GM12878 (cell line): ENCODE results near the gene ARF3. TPM values are rescaled to one million over a fixed set of nuclear protein-coding genes. Genes with fewer than 3 reads are reported as not detected.

Source experiments
- ATAC-seq: fragments of 200-7000 bp; cut with Tn5 transposase; 3 replicates; pipeline ENCODE4 v1.9.1; 2020; ENCODE audit warnings: mild to moderate bottlenecking, moderate library complexity
- BruUV-seq: library from RNA; stranded (reverse); fragments of 400-500 nt; replicated peaks from 2 replicates; lab custom pipeline; 2021; lab: Mats Ljungman, UMichigan
- CTCF ChIA-PET: fragments of 300-600 bp; sonication (Branson Sonifier 250); formaldehyde crosslinking; extraction: SDS; loops from one replicate; lab custom pipeline; 2021; ENCODE audit warnings: inconsistent platforms; lab: Yijun Ruan, JAX
- POLR2A ChIA-PET: fragments of 350-600 bp; formaldehyde crosslinking; extraction: SDS; loops from one replicate; lab custom pipeline; 2021; ENCODE audit warnings: inconsistent platforms; lab: Charles Lee
- RAD21 ChIA-PET: fragments of 300-600 bp; sonication (Branson Sonifier 250); formaldehyde crosslinking; loops from one replicate; lab custom pipeline; 2023; ENCODE audit warnings: antibody characterized with exemption; ENCODE audit not compliant: unreplicated experiment; lab: Charles Lee
- SMC1A ChIA-PET: fragments of 300-600 bp; sonication (Branson Sonifier 250); formaldehyde crosslinking; loops from one replicate; lab custom pipeline; 2023; ENCODE audit not compliant: unreplicated experiment, uncharacterized antibody; lab: Charles Lee
- DNase-seq: peaks from one replicate; pipeline ENCODE4 v3.0.0-alpha.2; 2011; ENCODE audit warnings: low read depth, low spot score
- FAIRE-seq: peaks from 3 replicates; lab custom pipeline; 2011; peaks lifted over from hg19 to GRCh38; lab: Jason Lieb, UNC
- H2AFZ ChIP-seq: 2 replicates; pipeline ENCODE4 v1.6.0; 2011; ENCODE audit warnings: low read depth, low read length, control low read depth; ENCODE audit not compliant: control insufficient read depth
- H3K27ac ChIP-seq: 2 replicates; pipeline ENCODE4 v1.5.1; 2011; ENCODE audit warnings: control low read depth; ENCODE audit not compliant: control insufficient read depth, insufficient read depth
- H3K27me3 ChIP-seq, 2 experiments: replicated peaks in 1 of 2; 2 replicates each; pipeline versions ENCODE4 v1.6.0 to v1.6.1; 2011; ENCODE audit warnings: low read length in 1 of 2; ENCODE audit not compliant: control insufficient read depth in 2 of 2, insufficient read depth in 2 of 2
- H3K36me3 ChIP-seq, 2 experiments: 2 replicates each; pipeline ENCODE4 v1.5.1; 2011; ENCODE audit warnings: low read length in 1 of 2; ENCODE audit not compliant: control insufficient read depth in 2 of 2, insufficient read depth in 2 of 2
- H3K4me1 ChIP-seq: 2 replicates; pipeline ENCODE4 v1.6.1; 2011; ENCODE audit warnings: mild to moderate bottlenecking, low read length, moderate library complexity, mixed read lengths; ENCODE audit not compliant: control insufficient read depth, insufficient read depth
- H3K4me2 ChIP-seq: 2 replicates; pipeline ENCODE4 v1.6.0; 2011; ENCODE audit warnings: control low read depth; ENCODE audit not compliant: control insufficient read depth, insufficient read depth
- H3K4me3 ChIP-seq: fragments of 200-600 bp; sonication (generic); 2 replicates; pipeline ENCODE4 v1.5.1; 2016
- H3K79me2 ChIP-seq: 2 replicates; pipeline ENCODE4 v1.6.0; 2011; ENCODE audit warnings: low read length; ENCODE audit not compliant: control insufficient read depth, insufficient read depth
- H3K9ac ChIP-seq: 2 replicates; pipeline ENCODE4 v1.8.0; 2011; ENCODE audit warnings: low read length, control low read depth, mixed read lengths; ENCODE audit not compliant: control insufficient read depth, insufficient read depth
- H3K9me3 ChIP-seq: replicated peaks from 3 replicates; pipeline ENCODE4 v1.5.1; 2011; ENCODE audit warnings: mild to moderate bottlenecking, low read length; ENCODE audit not compliant: control insufficient read depth, insufficient read depth
- H4K20me1 ChIP-seq: 2 replicates; pipeline ENCODE4 v1.6.0; 2011; ENCODE audit not compliant: control insufficient read depth, insufficient read depth
- BCL11A ChIP-seq: IDR thresholded peaks from 2 replicates; pipeline ENCODE4 v1.6.1; 2011; ENCODE audit warnings: low read depth, low read length
- HCFC1 ChIP-seq: fragments of 150-350 bp; IDR thresholded peaks from 2 replicates; pipeline ENCODE4 v1.6.1; 2014; ENCODE audit warnings: low read length
- HDGF ChIP-seq: fragments of 450-650 bp; IDR thresholded peaks from 2 replicates; pipeline ENCODE4 v1.6.1; 2016; ENCODE audit warnings: antibody characterized with exemption
- IRF5 ChIP-seq: fragments of 450-650 bp; IDR thresholded peaks from 2 replicates; pipeline ENCODE4 v1.6.1; 2017; ENCODE audit warnings: borderline replicate concordance
- NFIC ChIP-seq: IDR thresholded peaks from 2 replicates; pipeline ENCODE4 v1.6.1; 2012; ENCODE audit warnings: low read depth, mild to moderate bottlenecking, inconsistent platforms, low read length, moderate library complexity
- POU2F2 ChIP-seq: IDR thresholded peaks from 3 replicates; pipeline ENCODE4 v1.6.1; 2011; ENCODE audit warnings: low read depth, mild to moderate bottlenecking, low read length, borderline replicate concordance
- ZNF592 ChIP-seq: fragments of 450-650 bp; IDR thresholded peaks from 2 replicates; pipeline ENCODE4 v1.6.1; 2017; ENCODE audit warnings: mild to moderate bottlenecking, moderate library complexity
- WGBS: methylation state at CpG from one replicate; pipeline ENCODE4 v1.1.6; 2016; ENCODE audit warnings: low lambda C conversion rate; ENCODE audit not compliant: insufficient replicate concordance, insufficient coverage; ENCODE audit errors: missing lambda C conversion rate; 5-methylcytosine and 5-hydroxymethylcytosine counted together
- in situ Hi-C: fragments of 300-500 bp; cut with MboI; formaldehyde crosslinking; loops from 9 replicates; pipeline ENCODE4 v1.14.3; 2018; ENCODE audit warnings: mixed read lengths
- intact Hi-C: fragments of 100-400 bp; cut with micrococcal nuclease; formaldehyde crosslinking; loops from one replicate; pipeline ENCODE4 v1.14.2; 2022; ENCODE audit not compliant: unreplicated experiment
- polyA plus RNA-seq, 11 experiments: library from polyadenylated mRNA; depleted of rRNA in 4 of 11; unstranded in 6 of 11; stranded (reverse) in 5 of 11; fragments of >200 nt; fragmentation: Nextera tagmentation in 4 of 11; fragmentation: Illumina TruSeq in 1 of 11; extraction: Ambion mirVana in 4 of 11; extraction: Trizol in 1 of 11; gene quantifications; 1 replicate in 1 of 11; 2 replicates in 10 of 11; pipeline versions ENCODE4 v1.2.1 to v1.2.3, GENCODE V29; 2011 to 2016; ENCODE audit warnings: inconsistent platforms in 2 of 11, missing spikeins in 2 of 11, low read depth in 1 of 11
- total RNA-seq, 4 experiments: library from RNA; depleted of rRNA in 3 of 4; stranded (reverse); fragments of >200 nt in 3 of 4; fragmentation: Illumina TruSeq in 1 of 4; extraction: Trizol in 1 of 4; gene quantifications; 2 replicates each; pipeline versions ENCODE4 v1.2.1 to v1.2.3, GENCODE V29; 2013 to 2021

ARF3 gene
- total and polyA plus RNA-seq, 10 of the 15 experiments (the other 5 are each of a cell fraction or from before 2014, with no cell fraction given), result 8.7 to 263 (median 74.4) TPM

GRCh38 chr12:48985901-48986300 lies 28.6 kb upstream of the ARF3 start:
- FAIRE-seq (no peak), ATAC-seq (no peak), DNase-seq (no peak)
- Histone ChIP-seq H4K20me1 (no peaks in the 10 kb centered on the region; the same call in 1 of the 2 replicates), H3K4me1 (peaks cover 5% of the 10 kb centered on the region), H3K27me3 (peaks cover 14 to 25% of the 10 kb centered on the region in 2 experiments), H3K9me3 (no peaks in the 10 kb centered on the region), H3K4me2 (no peak overlapping the region), H3K9ac (no peak overlapping the region), H2AFZ (no peak overlapping the region), H3K27ac (no peak overlapping the region), H3K4me3 (no peak overlapping the region), H3K36me3 (no peaks in the 10 kb centered on the region), H3K79me2 (no peaks in the 10 kb centered on the region)
- TF ChIP-seq HDGF, result no peak
- TF ChIP-seq HCFC1, result no peak
- in situ Hi-C loops, result no loop called here
- SMC1A ChIA-PET, result interaction anchor here (1.1 kb wide), 1 partner anchor 11 kb away, joined by 3 read pairs; no protein-coding TSS in a partner anchor
- POLR2A ChIA-PET, result interaction anchor here (0.6 kb wide), 1 partner anchor 14 kb away, joined by 3 read pairs; the partner anchor contains the start of gene WNT10B
- CTCF ChIA-PET, result interaction anchor here (0.9 to 6.8 kb wide), 7 partner anchors 8 to 133 kb away, joined by 3 to 93 read pairs (median 27); partner anchors contain the start of genes DDX23, FKBP11, WNT1 and WNT10B
- WGBS, result 46% methylated on average over 2 of the region's 2 CpGs
- intact Hi-C loops, result no loop called here
- no TSS peak for BruUV-seq
- RAD21 ChIA-PET, result interaction anchor here (0.6 to 3.3 kb wide), 2 partner anchors 62 to 133 kb away, joined by 3 to 35 read pairs; partner anchors contain the start of gene FKBP11

- WGBS, result 0% methylated on average over 5 of the region's 10 CpGs
- BruUV-seq, result no TSS peak
- Histone ChIP-seq H3K27me3 (peaks cover 14 to 29% of the 10 kb centered on the region in 2 experiments), H3K4me1 (peaks cover 5% of the 10 kb centered on the region; the same call in 1 of the 2 replicates), H2AFZ (no peak overlapping the region), H3K27ac (no peak overlapping the region), H3K9ac (no peak overlapping the region), H3K9me3 (no peaks in the 10 kb centered on the region), H3K4me3 (no peak overlapping the region), H3K36me3 (no peaks in the 10 kb centered on the region), H3K79me2 (no peaks in the 10 kb centered on the region), H4K20me1 (no peaks in the 10 kb centered on the region; the same call in 1 of the 2 replicates), H3K4me2 (no peak overlapping the region)
- no peak for FAIRE-seq
- SMC1A ChIA-PET, result interaction anchor here (1.1 kb wide), 1 partner anchor 12 kb away, joined by 3 read pairs; no protein-coding TSS in a partner anchor
- CTCF ChIA-PET, result interaction anchor here (0.9 to 6.8 kb wide), 6 partner anchors 8 to 132 kb away, joined by 3 to 93 read pairs (median 14); partner anchors contain the start of genes DDX23, FKBP11, WNT1 and WNT10B
- POLR2A ChIA-PET, result interaction anchor here (0.6 kb wide), 1 partner anchor 14 kb away, joined by 3 read pairs; the partner anchor contains the start of gene WNT10B
- RAD21 ChIA-PET, result interaction anchor here (0.6 kb wide), 1 partner anchor 132 kb away, joined by 3 read pairs; no protein-coding TSS in a partner anchor
- DNase-seq, result no peak
- intact Hi-C loops, result no loop called here
- no peak for ATAC-seq
- in situ Hi-C loops, result no loop called here
- TF ChIP-seq POU2F2 (no peak), ZNF592 (no peak), BCL11A (no peak), IRF5 (no peak), NFIC (no peak)
Measured at GRCh38 chr12:48985475-48985897, 28.2 kb upstream of the ARF3 start.
